Activated CD4-positive, alpha-beta T cell treated with anti-CD3 and anti-CD28 coated beads for 36 hours (primary cell): ENCODE measurements around the gene CACNA1C. TPM values are rescaled to one million over a fixed set of nuclear protein-coding genes. Genes with fewer than 3 reads are reported as not detected.
A peak's percentile ranks its signal among the peaks of the same experiment; 100 is the strongest.

ENCODE experiments used
- ATAC-seq: fragments of 200-7000 bp; cut with Tn5 transposase; one replicate; pipeline ENCODE4 v1.10.0; 2021; ENCODE audit warnings: mild to moderate bottlenecking, moderate library complexity
- CTCF ChIA-PET: fragments of 350-600 bp; sonication (Branson Sonifier 250); formaldehyde crosslinking; loops from one replicate; lab custom pipeline; 2021; ENCODE audit warnings: antibody characterized with exemption; lab: Charles Lee
- POLR2A ChIA-PET: fragments of 350-600 bp; sonication (Branson Sonifier 250); formaldehyde crosslinking; loops from one replicate; lab custom pipeline; 2021; ENCODE audit warnings: antibody characterized with exemption, inconsistent platforms; lab: Charles Lee
- DNase-seq: peaks from one replicate; pipeline ENCODE4 v3.0.0-alpha.2; 2020
- H3K27ac Mint-ChIP-seq: one replicate; pipeline ENCODE4 v1.8.0; 2021; ENCODE audit warnings: mixed read lengths
- H3K27me3 Mint-ChIP-seq: one replicate; pipeline ENCODE4 v1.8.0; 2021; ENCODE audit warnings: mixed read lengths
- H3K36me3 Mint-ChIP-seq: one replicate; pipeline ENCODE4 v1.8.0; 2021; ENCODE audit warnings: low read depth, mixed read lengths
- H3K4me1 Mint-ChIP-seq: one replicate; pipeline ENCODE4 v1.8.0; 2021; ENCODE audit warnings: mixed read lengths
- H3K4me3 Mint-ChIP-seq: one replicate; pipeline ENCODE4 v1.8.0; 2021; ENCODE audit warnings: mild to moderate bottlenecking, moderate library complexity, mixed read lengths
- H3K9me3 Mint-ChIP-seq: one replicate; pipeline ENCODE4 v1.8.0; 2021; ENCODE audit warnings: low read depth, mixed read lengths
- intact Hi-C, 2 experiments: fragments of 100-400 bp; cut with DNase I in 1 of 2; cut with micrococcal nuclease in 1 of 2; formaldehyde crosslinking; loops; one replicate each; pipeline versions ENCODE4 v1.14.2 to v1.15.1; 2022 to 2024; cut with DNase I, micrococcal nuclease
- total RNA-seq, 2 experiments: library from RNA; stranded (reverse); gene quantifications; one replicate each; pipeline ENCODE4 v1.2.3, GENCODE V29; 2021

Gene CACNA1C
- under 1 TPM; 0.11 TPM for total RNA-seq

DNA sequence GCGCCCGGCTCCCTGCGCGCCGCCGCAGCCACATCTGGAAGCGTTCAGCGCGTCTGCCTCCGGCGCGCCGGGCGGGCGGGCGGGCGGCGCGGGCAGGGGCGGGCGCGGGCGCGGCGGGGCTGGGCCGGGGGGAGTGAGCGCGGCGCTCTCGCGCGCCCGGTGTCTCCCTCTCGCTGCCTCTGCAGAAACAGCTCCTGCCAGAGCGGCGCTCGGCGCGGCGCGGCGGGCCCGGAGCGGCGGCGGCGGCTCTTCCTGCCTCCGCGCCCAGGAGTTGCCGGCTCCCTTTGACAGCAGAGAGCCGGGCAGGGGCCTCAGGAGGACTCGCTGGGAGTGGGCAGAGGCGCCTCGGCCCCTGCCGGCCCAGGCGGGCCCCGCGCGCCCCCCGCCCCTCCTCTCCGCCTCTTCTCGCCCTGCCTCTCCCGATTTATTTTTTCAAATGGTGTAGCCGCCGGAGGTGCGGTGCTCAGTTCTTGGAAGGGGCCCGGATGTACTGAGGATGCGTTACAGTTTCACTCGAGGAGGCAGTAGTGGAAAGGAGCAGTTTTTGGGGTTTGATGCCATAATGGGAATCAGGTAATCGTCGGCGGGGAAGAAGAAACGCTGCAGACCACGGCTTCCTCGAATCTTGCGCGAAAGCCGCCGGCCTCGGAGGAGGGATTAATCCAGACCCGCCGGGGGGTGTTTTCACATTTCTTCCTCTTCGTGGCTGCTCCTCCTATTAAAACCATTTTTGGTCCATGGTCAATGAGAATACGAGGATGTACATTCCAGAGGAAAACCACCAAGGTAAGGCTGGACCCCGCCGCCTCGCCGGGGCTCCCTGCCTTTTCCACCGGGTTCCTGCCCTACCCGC, at the start of gene CACNA1C:
Gene CACNA1C, plus strand, starts transcription at position 162 of the 853 bp plus-strand sequence. Its CDS starts 576 bp downstream, at position 738.
- intact Hi-C loops: loop anchor here in 1 of 2 experiments (1.0 kb wide), 1 partner anchor 18 kb away; no protein-coding TSS in a partner anchor
- H3K27me3 Mint-ChIP-seq: peaks cover 60% of the 10 kb centered on the region
- peaks cover 12% of the 10 kb centered on the region for H3K4me1 Mint-ChIP-seq
- DNase-seq (peak; percentile 69), ATAC-seq (peak; percentile 90)
- CTCF ChIA-PET: no interaction called here
- no peaks in the 10 kb centered on the region for H3K36me3 Mint-ChIP-seq
- H3K4me3 Mint-ChIP-seq: peak within 1 kb of the TSS; percentile 65
- H3K27ac Mint-ChIP-seq: no peak within 1 kb of the TSS
- H3K9me3 Mint-ChIP-seq: no peaks in the 10 kb centered on the region
- POLR2A ChIA-PET: no interaction called here

DNA sequence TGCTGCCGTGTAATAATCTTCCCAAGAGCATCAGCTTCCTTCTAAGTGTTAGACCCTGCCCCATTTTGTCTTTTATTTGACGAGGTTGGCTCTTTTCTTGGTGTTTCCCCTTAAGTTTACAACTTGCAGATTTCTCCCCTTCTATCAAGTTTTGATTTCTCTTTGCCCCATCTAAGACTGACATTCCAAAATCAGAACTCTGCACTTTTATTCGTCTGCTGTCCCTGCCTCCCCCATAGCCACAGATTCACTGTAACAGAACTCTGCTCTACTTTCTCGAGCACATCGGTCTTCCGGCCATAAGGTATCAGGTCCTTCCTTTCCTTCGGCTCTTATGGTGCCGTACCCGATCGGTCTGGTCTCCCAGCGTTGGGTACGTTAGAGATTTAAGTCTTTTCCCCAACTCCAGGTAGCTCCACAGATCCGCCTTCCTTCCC, 49.1 kb upstream of the CACNA1C start:
- H3K4me1 Mint-ChIP-seq: peaks cover 27% of the 10 kb centered on the region
- H3K9me3 Mint-ChIP-seq: no peaks in the 10 kb centered on the region
- ChIA-PET CTCF (interaction anchor here (0.5 to 1.0 kb wide), 4 partner anchors 46 to 643 kb away, joined by 3 to 4 read pairs (median 4); no protein-coding TSS in a partner anchor), POLR2A (interaction anchor here (0.5 to 1.2 kb wide), 3 partner anchors 8 to 64 kb away, joined by 3 to 6 read pairs (median 4); no protein-coding TSS in a partner anchor)
- H3K4me3 Mint-ChIP-seq: peak overlapping the region; percentile 95
- intact Hi-C loops: loop anchor here (1.0 to 10.0 kb wide), 8 partner anchors 7 to 871 kb away; partner anchors contain the start of genes ADIPOR2 (in 1 of the 2), FOXM1 (in 1 of the 2), ITFG2 (in 1 of the 2) and RHNO1 (in 1 of the 2)
- peak overlapping the region; percentile 99 for H3K27ac Mint-ChIP-seq
- peaks cover 4% of the 10 kb centered on the region for H3K36me3 Mint-ChIP-seq
- DNase-seq (no peak), ATAC-seq (no peak)
- H3K27me3 Mint-ChIP-seq: no peaks in the 10 kb centered on the region

DNA sequence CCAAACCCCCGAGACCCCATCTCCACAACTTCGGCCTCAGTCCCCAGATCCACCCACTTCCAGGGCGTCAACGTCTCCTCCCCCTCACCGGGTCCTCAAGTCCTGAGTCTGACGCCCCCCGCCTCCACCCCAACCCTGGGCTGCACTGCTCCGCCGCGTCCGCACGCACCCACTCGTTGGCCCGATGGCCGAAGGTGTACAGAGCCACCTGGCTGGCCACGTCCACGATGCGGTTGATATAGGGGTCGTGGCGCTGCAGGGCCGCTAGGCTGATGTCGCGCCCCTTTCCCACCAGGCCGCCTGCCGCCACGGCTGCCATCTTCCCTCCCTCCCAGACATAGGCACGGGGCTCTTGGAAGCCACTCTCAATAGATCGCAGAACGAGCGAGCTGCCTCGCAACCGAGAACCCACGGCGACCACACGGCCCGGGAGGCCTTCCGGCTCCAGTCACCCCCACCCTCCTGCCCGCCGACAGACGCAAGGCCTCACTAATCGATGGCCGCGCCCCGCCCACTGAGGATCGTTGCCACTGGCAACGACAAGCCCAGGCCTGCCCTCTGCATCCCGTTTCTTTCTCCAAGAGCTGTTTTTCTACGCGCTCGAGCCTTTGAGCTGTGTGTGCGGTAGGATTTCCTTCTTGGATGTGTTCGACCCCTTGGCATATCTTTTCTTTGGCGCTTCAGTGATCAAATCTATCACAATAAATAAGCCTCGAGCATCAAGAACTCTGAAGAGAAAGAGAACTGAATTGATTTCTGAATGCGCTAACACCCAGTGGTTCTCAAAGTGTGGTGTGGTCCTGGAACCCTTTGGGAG, 48.5 kb upstream of the CACNA1C start, which contains the start of gene DCP1B:
Gene DCP1B, minus strand, starts transcription at position 345 of the 817 bp plus-strand sequence. Its CDS starts 26 bp downstream, at position 319.
- peak within 1 kb of the TSS; percentile 99 for H3K27ac Mint-ChIP-seq
- intact Hi-C loops: loop anchor here (1.0 to 10.0 kb wide), 8 partner anchors 8 to 870 kb away; partner anchors contain the start of genes ADIPOR2 (in 1 of the 2), FOXM1 (in 1 of the 2), ITFG2 (in 1 of the 2) and RHNO1 (in 1 of the 2)
- peaks cover 4% of the 10 kb centered on the region for H3K36me3 Mint-ChIP-seq
- POLR2A ChIA-PET: interaction anchor here (0.5 to 1.2 kb wide), 3 partner anchors 9 to 64 kb away, joined by 3 to 6 read pairs (median 4); no protein-coding TSS in a partner anchor
- no peaks in the 10 kb centered on the region for H3K9me3 Mint-ChIP-seq
- DNase-seq (peak; percentile 98), ATAC-seq (peak; percentile 100)
- peaks cover 25% of the 10 kb centered on the region for H3K4me1 Mint-ChIP-seq
- CTCF ChIA-PET: interaction anchor here (0.6 to 1.0 kb wide), 4 partner anchors 20 to 643 kb away, joined by 3 to 5 read pairs (median 4); no protein-coding TSS in a partner anchor
- peak within 1 kb of the TSS; percentile 95 for H3K4me3 Mint-ChIP-seq
- no peaks in the 10 kb centered on the region for H3K27me3 Mint-ChIP-seq

DNA sequence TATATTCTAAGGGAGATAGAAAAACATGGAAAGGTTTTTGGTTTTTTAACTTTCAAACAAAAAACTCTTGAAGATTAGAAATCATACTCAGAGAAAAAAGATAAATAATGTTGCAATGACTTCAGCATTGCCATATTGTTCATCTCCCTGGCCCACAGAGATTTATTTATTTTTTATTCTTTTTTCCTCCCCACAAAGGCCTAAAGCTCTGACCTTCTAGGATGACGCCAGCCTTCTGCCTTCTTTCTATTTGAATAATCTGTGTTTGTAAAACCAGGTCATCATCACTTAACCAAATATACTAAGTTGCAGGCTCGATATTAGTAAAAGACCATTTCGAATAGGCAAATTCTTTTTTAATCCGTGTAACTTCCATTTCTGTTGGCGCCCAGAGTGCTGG, 44.1 kb upstream of the CACNA1C start:
- ATAC-seq: no peak
- Mint-ChIP-seq H3K27ac (no peak overlapping the region), H3K4me3 (no peak overlapping the region), H3K4me1 (peaks cover 5% of the 10 kb centered on the region), H3K27me3 (no peaks in the 10 kb centered on the region), H3K9me3 (no peaks in the 10 kb centered on the region), H3K36me3 (peaks cover 4% of the 10 kb centered on the region)
- DNase-seq: no peak
- ChIA-PET CTCF (interaction anchor here (0.7 to 2.2 kb wide), 3 partner anchors 11 to 25 kb away, joined by 3 to 7 read pairs (median 3); no protein-coding TSS in a partner anchor), POLR2A (no interaction called here)
- intact Hi-C loops: loop anchor here in 1 of 2 experiments (10.0 kb wide), 1 partner anchor 866 kb away; the partner anchor contains the start of genes FOXM1 and RHNO1

- no peaks in the 10 kb centered on the region for H3K9me3 Mint-ChIP-seq
- DNase-seq: no peak
- no peaks in the 10 kb centered on the region for H3K27me3 Mint-ChIP-seq
- no peaks in the 10 kb centered on the region for H3K36me3 Mint-ChIP-seq
- H3K4me3 Mint-ChIP-seq: no peak overlapping the region
- ChIA-PET POLR2A (no interaction called here), CTCF (interaction anchor here (0.7 to 1.5 kb wide), 2 partner anchors 12 to 1535 kb away, joined by 3 to 7 read pairs; no protein-coding TSS in a partner anchor)
- intact Hi-C loops: loop anchor here in 1 of 2 experiments (10.0 kb wide), 1 partner anchor 865 kb away; the partner anchor contains the start of genes FOXM1 and RHNO1
- H3K4me1 Mint-ChIP-seq: peaks cover 2% of the 10 kb centered on the region
- ATAC-seq: peak; percentile 57
- H3K27ac Mint-ChIP-seq: no peak overlapping the region
Measured at GRCh38 chr12:2009623-2010022, 43.2 kb upstream of the CACNA1C start.

GRCh38 chr12:2011643-2012607, 40.9 kb upstream of the CACNA1C start:
- CTCF ChIA-PET: interaction anchor here (0.6 kb wide), 1 partner anchor 409 kb away, joined by 3 read pairs; no protein-coding TSS in a partner anchor
- Mint-ChIP-seq H3K9me3 (no peaks in the 10 kb centered on the region), H3K36me3 (no peaks in the 10 kb centered on the region), H3K27ac (no peak overlapping the region), H3K4me1 (peaks cover 2% of the 10 kb centered on the region), H3K27me3 (no peaks in the 10 kb centered on the region), H3K4me3 (no peak overlapping the region)
- no peak for DNase-seq
- POLR2A ChIA-PET: no interaction called here
- ATAC-seq: no peak
- intact Hi-C loops: no loop called here

GRCh38 chr12:2013086-2013485, 39.7 kb upstream of the CACNA1C start:
- Mint-ChIP-seq H3K9me3 (no peaks in the 10 kb centered on the region), H3K27me3 (peaks cover 2% of the 10 kb centered on the region), H3K4me1 (peaks cover 6% of the 10 kb centered on the region), H3K36me3 (no peaks in the 10 kb centered on the region), H3K4me3 (no peak overlapping the region), H3K27ac (no peak overlapping the region)
- intact Hi-C loops: no loop called here
- ChIA-PET POLR2A (no interaction called here), CTCF (interaction anchor here (0.6 to 1.1 kb wide), 2 partner anchors 155 to 217 kb away, joined by 3 read pairs; no protein-coding TSS in a partner anchor)
- DNase-seq: no peak
- no peak for ATAC-seq

DNA sequence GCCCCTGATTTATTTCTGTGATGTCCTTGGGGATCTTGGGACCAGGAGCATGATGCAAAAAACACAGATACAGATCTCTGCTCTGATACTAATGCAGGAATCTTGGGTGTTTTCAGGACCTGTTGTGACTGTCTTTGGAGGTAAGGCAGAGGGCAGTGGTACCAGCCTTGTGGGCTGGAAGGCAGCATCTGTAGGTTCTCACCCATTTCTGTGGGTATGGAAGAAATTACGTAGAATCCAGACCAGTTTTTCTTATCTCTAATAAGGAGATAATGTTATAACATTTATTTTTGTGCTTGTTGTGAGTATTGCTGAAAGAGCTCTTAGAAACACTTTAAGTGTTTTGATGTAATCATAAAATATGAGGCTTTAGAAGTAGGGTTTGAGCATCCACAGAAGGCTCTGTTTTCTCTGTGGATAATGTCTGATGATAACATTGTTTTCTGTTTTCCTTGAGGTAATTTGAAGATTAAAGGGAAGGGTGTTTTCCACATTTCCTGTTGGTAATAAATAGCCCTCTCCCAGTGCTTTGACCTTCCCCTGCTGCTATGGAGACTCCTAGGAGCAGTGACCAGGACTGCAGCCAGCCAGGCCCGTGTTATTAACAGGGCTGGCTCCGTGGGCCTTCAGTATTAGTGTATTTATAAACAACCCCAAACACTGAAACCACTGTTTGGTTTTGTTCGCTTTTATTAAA, 39.1 kb upstream of the CACNA1C start:
- intact Hi-C loops: no loop called here
- Mint-ChIP-seq H3K36me3 (no peaks in the 10 kb centered on the region), H3K4me3 (no peak overlapping the region), H3K9me3 (no peaks in the 10 kb centered on the region), H3K27ac (no peak overlapping the region), H3K27me3 (peaks cover 5% of the 10 kb centered on the region), H3K4me1 (peaks cover 6% of the 10 kb centered on the region)
- no peak for ATAC-seq
- DNase-seq: no peak
- CTCF ChIA-PET: interaction anchor here (1.1 kb wide), 1 partner anchor 218 kb away, joined by 3 read pairs; no protein-coding TSS in a partner anchor
- POLR2A ChIA-PET: no interaction called here

- Mint-ChIP-seq H3K27ac (no peak overlapping the region), H3K36me3 (no peaks in the 10 kb centered on the region), H3K4me1 (peaks cover 6% of the 10 kb centered on the region), H3K4me3 (no peak overlapping the region), H3K9me3 (no peaks in the 10 kb centered on the region), H3K27me3 (peaks cover 8% of the 10 kb centered on the region)
- ChIA-PET POLR2A (no interaction called here), CTCF (interaction anchor here (1.0 kb wide), 1 partner anchor 28 kb away, joined by 3 read pairs; no protein-coding TSS in a partner anchor)
- ATAC-seq (no peak), DNase-seq (no peak)
- intact Hi-C loops: no loop called here
Measured at GRCh38 chr12:2014231-2014630, 38.6 kb upstream of the CACNA1C start.
